Skeletal muscle satellite cell (primary cell): ENCODE data around the gene DNAI1.

ENCODE experiments used
- H3K27me3 ChIP-seq: 2 replicates; pipeline ENCODE4 v1.7.0; 2013; ENCODE audit warnings: low read length; ENCODE audit not compliant: control insufficient read depth, insufficient read depth
- H3K36me3 ChIP-seq: 2 replicates; pipeline ENCODE4 v1.7.0; 2013; ENCODE audit warnings: mild to moderate bottlenecking, control low read depth, low read length; ENCODE audit not compliant: insufficient read depth
- H3K4me1 ChIP-seq: 2 replicates; pipeline ENCODE4 v1.7.0; 2013; ENCODE audit warnings: low read length; ENCODE audit not compliant: control insufficient read depth, insufficient read depth
- H3K4me2 ChIP-seq: 2 replicates; pipeline ENCODE4 v1.7.0; 2013; ENCODE audit warnings: mild to moderate bottlenecking, low read length
- H3K4me3 ChIP-seq: 2 replicates; pipeline ENCODE4 v1.7.0; 2013; ENCODE audit warnings: low read length
- H3K9ac ChIP-seq: 2 replicates; pipeline ENCODE4 v1.7.0; 2013; ENCODE audit warnings: mild to moderate bottlenecking, low read depth, low read length, moderate library complexity
- H3K9me3 ChIP-seq: replicated peaks from 2 replicates; pipeline ENCODE4 v1.7.0; 2013; ENCODE audit warnings: mild to moderate bottlenecking, control low read depth, low read length

DNAI1 gene

GRCh38 chr9:34555936-34556525 lies 97.4 kb downstream of the DNAI1 start:
- no peaks in the 10 kb centered on the region for H3K9me3 ChIP-seq
- no peak overlapping the region for H3K4me2 ChIP-seq
- H3K4me1 ChIP-seq = peaks cover 21% of the 10 kb centered on the region
- H3K36me3 ChIP-seq = no peaks in the 10 kb centered on the region
- H3K4me3 ChIP-seq = no peak overlapping the region
- peaks cover 30% of the 10 kb centered on the region for H3K27me3 ChIP-seq
- no peak overlapping the region for H3K9ac ChIP-seq

GRCh38 chr9:34556949-34557348 lies 98.3 kb downstream of the DNAI1 start:
- Histone ChIP-seq H3K4me3 (no peak overlapping the region), H3K9ac (no peak overlapping the region), H3K36me3 (no peaks in the 10 kb centered on the region), H3K27me3 (peaks cover 30% of the 10 kb centered on the region), H3K4me2 (no peak overlapping the region), H3K9me3 (no peaks in the 10 kb centered on the region), H3K4me1 (peaks cover 21% of the 10 kb centered on the region)

- Histone ChIP-seq H3K27me3 (peaks cover 25% of the 10 kb centered on the region), H3K4me1 (peaks cover 21% of the 10 kb centered on the region), H3K4me3 (no peak overlapping the region), H3K9me3 (no peaks in the 10 kb centered on the region), H3K4me2 (no peak overlapping the region), H3K36me3 (no peaks in the 10 kb centered on the region), H3K9ac (no peak overlapping the region)
Measured at GRCh38 chr9:34557426-34558321, 99.1 kb downstream of the DNAI1 start.

GRCh38 chr9:34558364-34558763 lies 99.8 kb downstream of the DNAI1 start:
- Histone ChIP-seq H3K9ac (no peak overlapping the region), H3K4me2 (no peak overlapping the region), H3K4me3 (no peak overlapping the region), H3K4me1 (peaks cover 21% of the 10 kb centered on the region), H3K27me3 (peaks cover 22% of the 10 kb centered on the region), H3K9me3 (no peaks in the 10 kb centered on the region), H3K36me3 (no peaks in the 10 kb centered on the region)

- peak overlapping the region; percentile 34 for H3K4me3 ChIP-seq
- H3K4me1 ChIP-seq = peaks cover 21% of the 10 kb centered on the region
- H3K9me3 ChIP-seq = no peaks in the 10 kb centered on the region
- no peaks in the 10 kb centered on the region for H3K36me3 ChIP-seq
- peaks cover 29% of the 10 kb centered on the region for H3K27me3 ChIP-seq
- H3K9ac ChIP-seq = no peak overlapping the region
- peak overlapping the region; percentile 53 for H3K4me2 ChIP-seq
Measured at GRCh38 chr9:34558919-34559623, 100.5 kb downstream of the DNAI1 start.

- Histone ChIP-seq H3K9ac (no peak overlapping the region), H3K4me3 (peak overlapping the region; percentile 34), H3K4me2 (peak overlapping the region; percentile 53), H3K27me3 (peaks cover 26% of the 10 kb centered on the region), H3K9me3 (no peaks in the 10 kb centered on the region), H3K36me3 (no peaks in the 10 kb centered on the region), H3K4me1 (peaks cover 21% of the 10 kb centered on the region)
Measured at GRCh38 chr9:34559624-34560455, 101.2 kb downstream of the DNAI1 start.

- H3K4me3 ChIP-seq = no peak overlapping the region
- H3K36me3 ChIP-seq = no peaks in the 10 kb centered on the region
Measured at GRCh38 chr9:34560599-34561214, 102.1 kb downstream of the DNAI1 start.

GRCh38 chr9:34562135-34562745 lies 103.6 kb downstream of the DNAI1 start:
- H3K4me1 ChIP-seq = peaks cover 21% of the 10 kb centered on the region
- peaks cover 28% of the 10 kb centered on the region for H3K27me3 ChIP-seq
- H3K9me3 ChIP-seq = no peaks in the 10 kb centered on the region
- H3K4me3 ChIP-seq = no peak overlapping the region
- H3K4me2 ChIP-seq = no peak overlapping the region
- H3K36me3 ChIP-seq = no peaks in the 10 kb centered on the region
- H3K9ac ChIP-seq = no peak overlapping the region

More at GRCh38 chr9:34560599-34561214, 102.1 kb downstream of the DNAI1 start:
- Histone ChIP-seq H3K9me3 (no peaks in the 10 kb centered on the region), H3K27me3 (peaks cover 19% of the 10 kb centered on the region), H3K4me1 (peaks cover 21% of the 10 kb centered on the region), H3K4me2 (no peak overlapping the region), H3K9ac (no peak overlapping the region)

GRCh38 chr9:34563262-34563661 lies 104.7 kb downstream of the DNAI1 start:
- Histone ChIP-seq H3K9me3 (no peaks in the 10 kb centered on the region), H3K27me3 (peaks cover 38% of the 10 kb centered on the region), H3K4me3 (no peak overlapping the region), H3K9ac (no peak overlapping the region), H3K4me1 (peaks cover 21% of the 10 kb centered on the region), H3K36me3 (no peaks in the 10 kb centered on the region), H3K4me2 (no peak overlapping the region)

GRCh38 chr9:34564617-34565016 lies 106.0 kb downstream of the DNAI1 start:
- H3K27me3 ChIP-seq = peaks cover 49% of the 10 kb centered on the region
- peaks cover 11% of the 10 kb centered on the region for H3K4me1 ChIP-seq
- no peak overlapping the region for H3K4me3 ChIP-seq
- H3K9ac ChIP-seq = no peak overlapping the region
- no peak overlapping the region for H3K4me2 ChIP-seq
- no peaks in the 10 kb centered on the region for H3K36me3 ChIP-seq
- no peaks in the 10 kb centered on the region for H3K9me3 ChIP-seq
